Activated CD4-positive, alpha-beta T cell treated with anti-CD3 and anti-CD28 coated beads for 4 hours (primary cell): ENCODE data around the gene SCNN1B.
"Not testable (repeated sequence)": the region's sequence is repeated elsewhere in the genome, so short reads cannot be mapped to it uniquely, and the experiment has no call there.

ENCODE experiments used
- DNase-seq, 2 donors: peaks; one replicate each; pipeline ENCODE4 v3.0.0-alpha.2; 2020

The SCNN1B gene

DNA sequence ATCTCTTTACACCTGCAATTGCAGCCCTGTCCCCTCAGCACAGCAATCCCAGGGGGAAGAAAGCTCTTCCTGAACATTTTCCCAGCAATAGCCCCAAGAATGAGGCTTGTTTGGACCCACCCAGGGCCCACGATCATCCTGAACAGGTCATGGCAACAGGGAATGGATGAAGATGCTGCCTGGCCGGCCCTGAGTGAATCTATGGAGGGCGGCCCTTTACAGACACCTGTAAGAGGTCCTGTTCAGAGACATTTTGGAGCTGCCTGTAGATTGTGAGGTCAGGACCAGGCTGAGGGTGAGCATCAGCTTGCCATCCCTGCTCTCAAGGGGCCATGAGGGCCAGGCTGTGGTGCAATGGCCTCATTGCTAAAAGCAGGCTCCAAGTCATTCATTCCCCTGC, 81.8 kb downstream of the SCNN1B start:
- DNase-seq = no peak

DNA sequence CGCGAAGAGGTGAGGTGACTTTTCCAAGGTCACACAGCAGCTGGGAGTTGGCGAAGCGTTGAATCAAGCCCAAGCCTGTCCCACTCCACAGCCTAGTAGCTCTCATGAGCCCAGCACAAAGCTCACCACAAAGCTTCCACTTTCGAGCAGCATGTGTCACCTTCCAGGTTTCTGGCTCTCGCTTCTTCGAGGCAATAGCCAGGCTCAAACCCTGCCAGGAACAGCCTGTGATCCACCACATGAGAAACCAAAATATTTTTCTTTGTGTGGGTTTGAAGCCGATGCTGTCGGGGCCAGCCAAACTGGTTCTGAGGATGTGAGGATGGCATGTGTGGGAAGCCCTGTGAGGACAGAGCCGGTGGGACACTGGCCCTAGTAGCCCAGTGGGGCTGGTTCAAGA, 82.8 kb downstream of the SCNN1B start:
- no peak for DNase-seq

DNA sequence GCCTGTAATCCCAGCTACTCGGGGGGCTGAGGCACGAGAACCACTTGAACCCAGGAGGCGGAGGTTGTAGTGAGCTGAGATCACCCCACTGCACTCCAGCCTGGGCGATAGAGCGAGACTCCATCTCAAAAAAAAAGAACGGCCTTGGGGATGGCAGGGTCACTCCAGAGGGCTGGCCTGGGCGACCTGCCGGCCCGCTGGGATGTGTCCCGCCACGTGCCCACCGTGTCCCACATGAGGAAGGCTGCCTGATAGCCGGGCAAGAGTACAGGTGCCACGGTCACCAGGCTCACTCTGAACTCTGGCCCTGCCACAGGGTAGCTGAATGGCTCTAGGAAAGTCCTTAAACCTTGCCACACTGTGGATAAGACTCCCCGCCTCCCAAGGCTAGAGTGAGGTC, 83.3 kb downstream of the SCNN1B start:
- DNase-seq = no peak

DNA sequence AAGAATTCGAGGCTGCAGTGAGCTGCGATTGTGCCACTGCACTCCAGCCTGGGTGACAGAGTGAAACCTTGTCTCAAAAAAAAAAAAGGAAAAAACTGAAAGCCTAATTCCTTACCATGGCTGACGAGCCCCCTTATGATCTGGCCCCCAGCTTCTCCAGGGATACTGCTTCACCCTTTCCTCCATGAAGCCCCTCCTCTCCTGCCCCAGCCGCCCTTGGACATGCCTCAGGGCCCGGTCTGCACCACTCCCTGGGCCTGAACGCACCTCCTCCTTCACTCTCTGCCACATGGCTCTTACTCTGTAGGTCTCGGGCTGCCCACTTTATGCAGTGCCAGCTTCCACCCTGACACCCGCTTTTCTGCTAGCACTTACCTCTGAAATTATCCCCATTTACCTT, 85.6 kb downstream of the SCNN1B start:
- no peak for DNase-seq

DNA sequence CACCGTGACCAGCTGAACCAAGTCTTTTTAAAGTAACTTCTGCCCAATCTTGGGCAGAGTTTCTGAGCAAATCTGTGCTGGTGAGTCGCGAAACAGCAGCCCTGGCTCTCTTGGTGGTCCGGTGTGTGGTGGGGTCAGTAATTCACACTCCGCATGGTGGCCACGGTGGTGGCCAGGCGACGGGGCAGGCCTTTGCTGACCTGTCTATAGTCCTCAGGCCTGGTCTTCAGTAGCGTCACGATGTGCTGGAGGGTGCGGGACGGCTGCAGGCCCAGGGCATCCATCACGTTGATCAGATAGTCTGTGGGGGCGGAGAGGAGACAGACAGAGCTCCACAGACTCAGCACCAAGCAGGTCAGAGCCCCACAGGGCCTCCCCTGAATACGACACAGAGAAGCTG, 86.7 kb downstream of the SCNN1B start:
- DNase-seq = no peak

DNA sequence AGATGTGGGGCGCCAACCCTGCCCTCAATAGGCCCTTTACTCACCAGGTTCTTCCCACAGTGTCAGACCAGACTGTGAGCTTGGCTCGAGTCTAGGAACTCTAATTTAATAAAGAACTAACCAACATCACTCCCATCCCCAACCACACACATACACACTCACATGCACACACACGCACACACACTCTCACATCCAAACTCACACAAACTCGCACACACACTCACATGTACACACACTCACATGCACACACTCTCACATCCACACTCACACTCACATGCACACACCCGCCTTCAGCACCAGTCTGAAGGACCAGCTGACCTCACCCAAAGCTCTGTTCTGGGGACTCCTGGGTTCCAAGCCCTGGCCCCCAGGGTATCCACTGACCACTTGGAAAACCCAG, 87.1 kb downstream of the SCNN1B start:
- no peak for DNase-seq

DNA sequence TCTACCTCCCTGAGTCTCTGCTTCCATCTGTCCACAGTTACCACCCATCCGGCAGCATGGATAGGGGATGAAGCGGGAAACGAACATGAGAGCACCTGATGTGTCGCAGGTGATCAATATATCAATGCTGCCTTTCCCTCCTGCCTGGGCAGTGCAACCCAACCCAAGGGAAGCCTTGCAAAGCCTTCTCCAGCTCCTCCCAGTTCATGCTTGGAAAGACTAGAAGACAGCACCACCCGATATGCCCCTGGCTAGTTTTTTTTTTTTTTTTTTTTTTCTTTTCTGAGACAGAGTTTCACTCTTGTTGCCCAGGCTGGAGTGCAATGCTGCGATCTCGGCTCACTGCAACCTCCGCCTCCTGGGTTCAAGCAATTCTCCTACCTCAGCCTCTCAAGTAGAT, 87.8 kb downstream of the SCNN1B start:
- not testable (repeated sequence) for DNase-seq

DNA sequence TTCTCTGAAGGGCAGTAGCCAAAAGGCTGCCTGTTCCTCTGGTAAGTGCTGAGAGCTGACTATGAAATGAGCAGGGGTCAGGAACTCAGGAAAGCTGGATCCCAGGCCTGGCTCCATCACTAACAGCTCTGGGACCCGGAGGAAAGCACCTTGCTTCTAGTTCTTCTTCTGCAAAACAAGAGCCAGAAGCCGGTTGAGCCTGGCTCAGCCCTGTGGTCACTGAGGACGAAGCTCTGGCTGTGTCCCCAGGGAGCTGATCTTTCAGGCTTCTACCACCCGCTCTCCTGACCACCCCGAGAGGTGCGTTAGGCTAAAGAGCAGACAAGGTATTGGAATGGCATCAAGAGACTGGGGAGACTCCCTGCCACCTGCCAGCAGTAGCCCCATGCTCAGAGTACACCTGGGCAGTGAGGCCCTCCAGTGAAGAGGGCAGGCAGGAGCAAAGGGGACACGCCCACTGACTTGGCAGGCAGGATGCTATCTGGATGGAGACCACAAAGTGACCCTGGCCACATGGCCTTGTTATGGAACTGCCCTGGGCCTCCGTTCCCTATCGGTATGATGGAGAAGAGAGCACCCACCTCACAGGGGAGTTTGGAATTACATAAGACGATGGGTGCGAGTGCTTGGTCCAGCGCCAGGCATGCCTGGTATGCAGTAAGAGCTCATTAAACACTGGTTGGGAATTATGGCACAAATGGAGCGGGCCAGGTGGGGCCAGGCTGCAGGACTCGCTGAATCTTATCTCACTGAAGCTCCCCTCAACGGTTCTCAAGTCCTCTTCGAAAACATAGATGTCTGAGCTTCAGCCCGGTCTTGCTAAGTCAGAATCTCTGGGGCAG, 89.5 kb downstream of the SCNN1B start:
- no peak for DNase-seq

DNA sequence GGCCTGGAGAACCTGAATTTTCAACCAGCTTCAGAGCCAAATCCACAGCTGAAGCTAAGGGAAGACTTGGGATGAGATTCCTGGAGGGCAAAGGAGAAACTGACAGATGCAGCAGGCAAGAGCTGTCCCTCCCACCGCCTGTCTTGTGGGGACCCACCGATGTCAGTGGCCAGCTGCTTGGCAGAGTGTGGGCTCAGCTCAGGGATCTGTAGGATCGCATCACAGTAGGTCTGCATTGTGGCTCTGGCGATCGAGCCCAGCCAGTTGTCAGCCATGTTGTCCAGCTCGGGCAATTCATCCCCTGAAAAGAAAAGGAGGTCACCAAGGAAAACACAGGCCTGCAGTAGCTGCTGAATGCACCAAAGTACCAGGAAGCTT, 90.1 kb downstream of the SCNN1B start:
- DNase-seq = no peak

DNA sequence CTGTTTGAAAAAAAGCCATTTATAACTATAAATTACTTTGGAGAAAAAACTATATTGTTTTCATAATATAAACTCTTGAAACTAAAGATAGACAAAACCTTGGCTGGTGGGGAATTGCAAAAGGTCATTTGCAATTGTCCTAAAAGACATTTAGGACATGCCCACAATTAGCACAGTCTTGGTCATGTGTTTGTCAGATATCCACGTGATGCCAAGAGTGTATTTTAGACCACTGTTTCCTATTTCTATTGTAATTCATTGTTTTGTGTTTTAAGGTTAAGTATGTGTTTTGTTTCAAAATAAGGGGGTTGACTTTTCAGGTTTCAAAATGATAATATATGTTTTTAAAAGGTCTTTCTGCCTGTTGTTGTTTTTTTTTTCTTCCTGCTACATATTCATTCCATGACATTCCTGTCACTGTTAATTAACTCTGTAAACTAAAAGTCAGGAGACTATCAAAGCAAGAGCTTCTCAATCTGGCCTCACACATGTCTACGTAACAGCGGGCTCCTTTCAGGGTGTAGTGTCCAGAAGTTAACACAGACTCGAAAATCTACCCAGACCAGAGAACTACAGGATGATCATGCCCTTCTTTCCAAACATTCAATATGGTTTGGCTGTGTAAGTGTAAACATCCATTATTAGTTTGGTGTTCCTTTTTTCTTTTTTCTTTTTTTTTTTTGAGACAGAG, 92.2 kb downstream of the SCNN1B start:
- DNase-seq = no peak

DNA sequence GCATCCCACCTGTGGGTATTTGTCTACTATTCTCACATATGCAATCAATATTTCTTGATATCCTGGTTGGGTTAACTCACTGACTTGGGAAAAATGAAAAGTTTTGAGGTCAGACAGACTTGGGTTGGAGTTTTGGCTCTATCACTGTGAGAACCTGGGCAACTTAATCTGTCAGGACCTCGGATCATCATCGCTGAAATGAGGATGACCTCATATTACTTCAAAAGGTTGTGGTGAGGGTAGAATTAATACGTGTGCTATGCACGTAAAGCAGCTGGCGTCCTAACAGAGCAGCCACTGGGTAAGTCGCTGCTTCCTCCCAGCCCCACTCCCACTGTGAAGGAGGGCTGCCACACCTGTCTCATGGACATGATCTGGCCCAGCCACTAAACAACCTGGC, 93.6 kb downstream of the SCNN1B start:
- no peak for DNase-seq

DNA sequence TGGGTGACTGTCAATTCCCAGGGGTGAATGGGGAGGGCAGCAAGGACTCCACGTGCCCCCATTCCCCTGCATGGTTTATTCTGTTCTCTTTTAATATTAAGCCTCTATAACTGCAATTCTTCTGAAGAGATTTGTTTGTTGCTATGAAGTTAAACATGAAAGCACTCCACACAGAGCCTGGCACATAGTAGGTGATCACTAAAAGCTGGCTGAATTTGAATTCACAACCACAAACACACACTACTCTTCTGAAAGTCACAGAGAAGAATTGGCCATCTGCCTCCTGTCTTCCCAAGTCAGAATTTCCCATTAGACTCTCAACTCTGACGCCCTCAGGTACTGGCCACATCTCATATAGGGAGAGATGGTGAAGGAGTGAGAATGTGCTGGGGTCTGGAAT, 95.4 kb downstream of the SCNN1B start:
- no peak for DNase-seq

DNA sequence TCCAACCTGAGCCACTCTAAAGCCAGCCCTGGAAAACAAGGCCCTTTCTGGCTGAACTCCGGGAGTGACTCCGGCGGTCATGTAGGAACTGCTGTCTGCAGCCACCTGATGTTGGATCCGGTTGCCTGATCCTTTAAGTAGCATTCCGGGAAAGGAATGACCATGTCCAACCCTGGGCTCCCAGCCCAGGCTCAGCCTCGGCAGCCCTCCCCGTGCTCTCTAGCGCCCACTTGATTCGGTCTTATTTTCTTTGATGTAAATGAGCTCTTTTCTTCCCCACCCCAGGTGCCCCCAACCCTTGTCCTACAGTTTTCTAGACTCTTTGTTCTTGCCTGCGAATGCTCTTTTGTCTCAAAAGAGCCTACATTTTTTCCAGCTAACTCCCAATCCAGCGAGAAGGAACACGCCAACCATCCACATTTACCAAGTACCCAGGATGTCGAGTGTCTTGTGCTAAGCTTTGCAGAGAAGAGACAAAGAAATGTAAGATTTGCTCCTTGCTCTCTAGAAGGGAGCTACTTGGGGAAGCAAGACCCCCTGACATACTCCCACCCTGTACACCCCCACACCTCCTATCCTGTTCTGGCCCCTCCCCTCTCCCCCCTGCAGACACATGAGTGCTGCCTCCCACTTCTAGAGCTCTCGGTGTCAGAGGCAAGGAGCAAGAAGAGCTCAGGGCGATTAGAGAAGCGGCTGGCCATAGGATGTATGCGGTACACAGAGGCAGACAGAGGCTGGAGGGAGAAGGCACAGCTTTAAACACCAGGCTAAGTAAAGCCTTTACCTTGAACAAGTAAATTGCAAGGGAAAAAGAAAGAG, 97.1 kb downstream of the SCNN1B start:
- DNase-seq = no peak

DNA sequence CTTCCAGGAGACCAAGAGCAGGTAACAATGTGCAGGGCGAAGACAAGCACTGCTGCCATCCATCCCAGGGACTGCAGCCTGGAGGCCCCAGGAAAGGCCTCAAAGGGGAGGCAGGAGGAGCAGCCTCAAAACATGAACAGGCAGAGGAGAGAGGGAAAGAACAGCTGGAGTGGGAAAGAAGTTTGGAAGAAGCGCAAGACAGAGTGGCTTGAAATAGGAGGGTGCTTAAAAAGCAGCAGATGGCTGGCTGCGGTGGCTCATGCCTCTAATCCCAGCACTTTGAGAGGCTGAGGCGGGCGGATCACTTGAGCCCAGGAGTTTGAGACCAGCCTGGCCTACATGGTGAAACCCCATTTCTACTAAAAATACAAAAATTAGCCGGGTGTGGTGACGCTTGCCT, 98.3 kb downstream of the SCNN1B start:
- DNase-seq = not testable (repeated sequence)

DNA sequence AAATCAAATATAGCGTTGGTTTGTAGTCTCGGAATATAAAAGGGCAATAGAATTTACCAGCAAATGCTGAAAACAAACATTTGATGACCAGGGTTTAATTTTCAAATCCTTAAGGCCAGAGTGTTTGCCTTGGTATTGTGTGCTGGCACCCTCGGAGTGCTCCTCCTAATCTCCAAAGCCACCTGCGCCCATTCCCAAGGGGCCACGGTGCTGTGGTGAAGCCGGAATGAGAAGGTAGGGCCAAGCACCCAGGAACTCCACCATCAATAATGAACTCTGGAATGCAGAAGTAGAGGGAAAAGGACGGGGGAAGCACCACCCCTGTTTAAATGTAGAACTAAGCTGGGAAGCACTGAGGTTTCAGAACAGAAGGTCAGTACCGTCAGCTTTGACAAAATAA, 99.0 kb downstream of the SCNN1B start:
- DNase-seq = no peak

DNA sequence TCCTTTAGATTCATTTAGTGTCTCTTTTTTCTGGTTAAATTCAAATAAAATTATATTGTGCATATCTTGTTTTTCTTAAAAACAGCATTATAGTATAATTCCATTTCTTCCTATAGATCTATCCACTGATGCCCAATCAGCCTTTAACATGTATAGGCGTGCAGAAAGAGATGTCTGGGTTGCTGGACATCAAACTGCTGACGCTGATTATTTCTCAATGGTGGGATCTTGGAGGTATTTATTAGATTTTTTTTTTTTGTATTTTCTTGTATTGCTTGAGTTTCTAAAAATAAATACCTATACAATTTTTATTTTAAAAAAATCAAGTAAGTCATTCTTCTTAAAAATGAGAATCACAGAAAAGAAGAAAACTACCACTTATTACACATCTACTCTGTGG, 100.0 kb downstream of the SCNN1B start:
- DNase-seq = no peak

DNA sequence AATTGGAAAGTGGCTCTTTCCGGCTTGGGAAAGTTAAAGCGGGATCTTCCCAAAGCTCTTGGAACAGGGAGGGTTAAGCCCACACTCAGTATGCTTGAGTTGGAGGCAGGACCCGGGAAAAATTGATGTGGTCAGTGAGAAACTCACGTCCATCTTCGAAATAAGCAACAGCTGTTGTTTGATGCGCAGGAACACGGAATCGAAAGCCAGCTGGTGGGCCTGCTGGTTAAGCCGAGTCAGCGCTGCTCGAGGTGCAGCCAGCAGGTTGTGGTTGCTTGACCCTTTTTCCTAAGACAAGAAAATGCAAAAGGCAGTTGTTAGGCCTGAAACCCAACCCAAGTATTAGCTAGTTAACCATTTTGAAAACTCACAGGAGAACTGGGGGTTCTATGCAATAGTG, 101.4 kb downstream of the SCNN1B start:
- no peak for DNase-seq

DNA sequence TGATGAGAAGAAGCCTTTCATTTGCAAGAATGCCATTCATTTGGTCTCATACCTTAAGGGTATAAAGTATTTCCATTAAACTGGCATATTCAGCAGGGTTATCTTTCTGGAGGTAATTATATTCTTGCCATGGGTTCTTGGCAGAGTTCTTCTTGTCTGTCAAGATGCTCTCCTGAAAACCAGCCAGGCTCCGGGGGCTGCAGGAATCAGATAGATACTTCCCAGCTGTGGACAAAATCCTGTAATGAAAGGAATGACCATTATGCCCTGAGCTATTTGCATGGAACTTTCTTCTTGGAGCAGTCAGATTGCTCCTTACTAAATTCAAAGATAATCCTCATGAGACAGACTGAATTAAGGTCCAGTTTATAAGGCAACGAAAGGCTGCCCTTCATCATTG, 103.9 kb downstream of the SCNN1B start:
- no peak for DNase-seq

DNA sequence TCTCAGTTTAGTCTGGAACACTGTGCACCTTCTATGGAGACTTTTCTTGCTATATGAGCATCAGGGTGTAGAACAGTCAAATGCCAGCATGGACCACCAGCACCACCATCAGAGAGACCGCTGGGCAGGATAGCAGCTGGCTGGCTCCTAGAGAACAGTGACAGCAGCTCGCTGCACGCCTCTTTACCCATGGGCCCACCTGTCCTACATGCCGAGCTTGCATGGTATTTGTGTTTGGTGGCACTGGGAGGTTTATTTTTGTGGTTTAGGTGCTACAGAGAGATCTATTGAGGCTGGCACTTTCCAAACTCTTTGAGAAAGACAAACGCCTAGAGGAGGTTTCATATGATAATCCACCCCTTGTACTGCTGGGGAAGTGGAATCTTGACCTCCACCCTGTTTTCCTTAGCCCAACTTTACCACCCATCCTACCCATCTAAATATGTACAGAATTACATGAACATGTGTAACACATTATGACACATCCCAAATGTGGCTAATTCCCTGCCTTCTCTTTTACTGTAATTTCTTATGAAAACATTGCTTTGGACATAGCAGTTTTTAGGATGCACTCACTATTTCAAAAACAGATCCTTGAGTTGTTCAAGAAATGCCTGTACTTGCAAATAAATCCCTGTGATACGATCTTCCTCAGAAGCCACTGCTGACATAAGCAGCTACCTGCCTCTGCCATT, 104.6 kb downstream of the SCNN1B start:
- no peak for DNase-seq

DNA sequence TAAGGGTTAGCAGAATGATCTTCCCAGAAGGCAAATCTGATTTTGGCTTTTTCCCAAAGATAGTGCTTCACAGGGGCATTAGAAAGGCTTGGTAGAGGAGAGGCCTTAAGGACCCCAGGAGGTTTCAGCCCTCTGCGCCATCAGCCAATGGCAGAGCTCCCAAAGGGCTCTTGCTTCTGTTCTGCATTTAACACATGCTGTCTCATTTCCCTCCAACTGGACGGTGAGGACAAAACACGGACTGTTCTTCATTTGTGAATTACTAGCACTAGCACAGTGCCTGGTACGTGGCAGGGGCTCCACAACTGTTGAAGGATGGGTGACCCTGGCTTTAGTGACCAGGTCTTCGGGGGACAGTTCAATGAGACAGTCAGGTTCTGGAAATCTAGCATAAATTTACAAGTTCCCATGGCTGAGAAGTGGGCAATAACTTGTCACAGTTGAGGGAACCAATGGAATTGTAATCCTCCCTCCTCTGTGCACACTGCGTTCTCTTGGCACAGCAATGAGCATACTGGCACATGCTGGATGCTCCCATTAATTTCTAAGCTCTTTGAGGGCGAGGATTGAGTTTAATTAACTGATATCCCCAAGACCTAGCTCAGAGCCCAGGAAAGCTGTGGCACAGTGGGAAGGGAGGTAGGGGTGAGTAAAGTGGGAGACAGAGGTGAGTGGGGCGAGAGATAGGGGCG, 105.5 kb downstream of the SCNN1B start:
- DNase-seq = no peak

DNA sequence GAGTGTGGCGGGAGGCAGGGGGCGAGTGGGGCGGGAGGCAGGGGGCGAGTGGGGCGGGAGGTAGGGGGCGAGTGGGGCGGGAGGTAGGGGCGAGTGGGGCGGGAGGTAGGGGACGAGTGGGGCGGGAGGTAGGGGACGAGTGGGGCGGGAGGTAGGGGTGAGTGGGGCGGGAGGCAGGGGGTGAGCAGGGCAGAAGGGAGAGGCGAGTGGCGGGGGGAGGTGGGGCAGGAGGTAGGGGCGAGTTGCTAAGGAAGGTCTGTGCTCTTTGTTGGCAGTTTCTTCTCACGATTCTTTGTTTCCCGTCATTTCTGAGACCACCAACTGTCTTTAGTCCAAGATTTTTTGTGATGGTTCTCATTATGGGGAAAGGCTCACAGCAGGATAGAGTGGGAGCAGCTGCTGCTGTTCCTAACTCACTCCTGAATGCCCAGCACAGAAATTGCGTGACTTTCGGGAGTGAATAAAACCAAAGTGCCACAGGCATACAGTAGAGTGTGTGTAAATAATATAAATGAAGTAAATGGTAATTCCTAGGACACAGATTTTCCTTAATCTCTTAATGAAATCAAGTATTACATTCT, 106.2 kb downstream of the SCNN1B start:
- DNase-seq = no peak

DNA sequence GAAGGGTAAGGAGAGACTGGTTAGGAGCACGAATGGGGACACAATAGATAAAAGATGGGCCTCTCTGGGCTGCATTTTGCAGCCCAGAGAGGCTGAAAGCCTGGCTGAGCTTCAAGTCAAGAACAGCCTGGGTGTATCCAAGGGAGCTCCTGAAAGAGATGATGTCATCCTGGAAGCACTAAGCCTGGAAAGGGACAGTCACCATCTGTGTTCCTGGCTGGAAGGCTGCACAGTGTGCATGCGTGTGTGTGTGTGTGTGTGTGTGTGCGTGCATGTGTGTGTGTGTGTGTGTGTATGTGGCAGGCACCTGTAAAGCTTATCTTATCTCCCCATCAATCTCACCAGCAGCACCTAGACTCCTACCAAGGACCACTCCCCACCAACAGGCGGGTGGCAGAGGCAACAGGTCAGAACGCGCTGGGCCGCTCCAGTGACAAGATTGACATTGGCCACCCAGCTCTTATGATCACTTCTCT, 106.8 kb downstream of the SCNN1B start:
- no peak for DNase-seq
